K562 (cell line): ENCODE data around the gene B3GALNT2. TPM values are rescaled to one million over a fixed set of nuclear protein-coding genes. Genes with fewer than 3 reads are reported as not detected.

Experiments
- CBFA2T3 ChIP-seq: fragments of 450-650 bp; IDR thresholded peaks from 2 replicates; pipeline ENCODE4 v1.6.1; 2017
- DEAF1 ChIP-seq: fragments of 450-650 bp; formaldehyde crosslinking; IDR thresholded peaks from 2 replicates; pipeline ENCODE4 v1.4.0; 2020; ENCODE audit warnings: mild to moderate bottlenecking, moderate library complexity
- FOXJ3 ChIP-seq: sonication (generic); formaldehyde crosslinking; IDR thresholded peaks from 2 replicates; pipeline ENCODE4 v1.4.0; 2020; ENCODE audit warnings: mild to moderate bottlenecking, missing genetic modification reagents
- HDAC3 ChIP-seq: fragments of 450-650 bp; IDR thresholded peaks from 2 replicates; pipeline ENCODE4 v1.6.1; 2018; ENCODE audit warnings: borderline replicate concordance, mild to moderate bottlenecking, moderate library complexity; ENCODE audit not compliant: partially characterized antibody
- HMGN3 ChIP-seq: IDR thresholded peaks from 2 replicates; pipeline ENCODE4 v1.6.1; 2011; ENCODE audit warnings: borderline replicate concordance, low read depth, mild to moderate bottlenecking, mixed read lengths, low read length; ENCODE audit not compliant: insufficient read length; ENCODE audit errors: extremely low read depth
- MAZ ChIP-seq, 2 experiments: fragments of 450-650 bp in 1 of 2; sonication (generic) in 1 of 2; formaldehyde crosslinking; IDR thresholded peaks in 1 of 2; conservative IDR thresholded peaks in 1 of 2; 2 replicates each; pipeline versions ENCODE4 v1.4.0 to v1.5.0; 2020; ENCODE audit warnings: mild to moderate bottlenecking in 1 of 2, missing genetic modification reagents in 1 of 2
- MTA2 ChIP-seq: fragments of 450-650 bp; IDR thresholded peaks from 2 replicates; pipeline ENCODE4 v1.6.1; 2016; ENCODE audit warnings: low read depth
- MYBL2 ChIP-seq, 2 experiments: fragments of 450-650 bp in 1 of 2; sonication (generic) in 1 of 2; formaldehyde crosslinking in 1 of 2; IDR thresholded peaks; 2 replicates each; pipeline versions ENCODE4 v1.6.1 to v1.8.1; 2017 to 2022; ENCODE audit warnings: borderline replicate concordance in 1 of 2, inconsistent platforms in 1 of 2, low read depth in 1 of 2, mild to moderate bottlenecking in 1 of 2, missing genetic modification reagents in 1 of 2, moderate library complexity in 1 of 2
- ZC3H4 ChIP-seq: sonication (generic); formaldehyde crosslinking; IDR thresholded peaks from 2 replicates; pipeline ENCODE4 v1.9.0; 2021; ENCODE audit warnings: missing genetic modification reagents, borderline replicate concordance
- ZNF277 ChIP-seq: fragments of 250-450 bp; sonication (Bioruptor Pico); IDR thresholded peaks from 2 replicates; pipeline ENCODE4 v1.8.0; 2022; ENCODE audit warnings: inconsistent platforms, mild to moderate bottlenecking, moderate library complexity, borderline replicate concordance
- ZNF444 ChIP-seq: fragments of 250-450 bp; sonication (Bioruptor Pico); IDR thresholded peaks from 2 replicates; pipeline ENCODE4 v1.4.0; 2020; ENCODE audit warnings: mild to moderate bottlenecking, moderate library complexity
- polyA plus RNA-seq, 8 experiments: library from polyadenylated mRNA; depleted of rRNA in 4 of 8; stranded (reverse) in 5 of 8; unstranded in 3 of 8; fragments of >200 nt; fragmentation: Nextera tagmentation in 2 of 8; fragmentation: Illumina TruSeq in 1 of 8; extraction: Ambion mirVana in 2 of 8; extraction: Trizol in 1 of 8; gene quantifications; 2 replicates each; pipeline versions ENCODE4 v1.2.1 to v1.2.3, GENCODE V29; 2011 to 2014; ENCODE audit warnings: inconsistent platforms in 1 of 8, missing spikeins in 1 of 8
- total RNA-seq, 7 experiments: library from RNA; depleted of rRNA in 6 of 7; stranded (reverse); fragments of >200 nt in 6 of 7; fragmentation: Illumina TruSeq in 2 of 7; extraction: Trizol in 2 of 7; gene quantifications; 2 replicates each; pipeline versions ENCODE4 v1.2.1 to v1.2.3, GENCODE V29; 2011 to 2021; ENCODE audit warnings: low replicate concordance in 1 of 7
- TF ChIP-seq, protein P1 (sequence below): sonication (generic); formaldehyde crosslinking; IDR thresholded peaks from 2 replicates; pipeline ENCODE4 v1.8.0; 2022; ENCODE audit warnings: missing genetic modification reagents, mild to moderate bottlenecking, borderline replicate concordance
- TF ChIP-seq, protein P2 (sequence below): fragments of 200-800 bp; sonication (Bioruptor generic); IDR thresholded peaks from 2 replicates; pipeline ENCODE4 v1.6.1; 2017; ENCODE audit warnings: missing genetic modification characterization, missing compliant biosample characterization
- TF ChIP-seq, protein P3 (sequence below): sonication (generic); formaldehyde crosslinking; IDR thresholded peaks from 2 replicates; pipeline ENCODE4 v1.8.1; 2023; ENCODE audit warnings: missing genetic modification reagents, mild to moderate bottlenecking, borderline replicate concordance

Gene B3GALNT2
- total and polyA plus RNA-seq, 9 of the 15 experiments (the other 6 are each of a cell fraction or from before 2014, with no cell fraction given) = 2.0 to 31.7 (median 22.9) TPM

DNA sequence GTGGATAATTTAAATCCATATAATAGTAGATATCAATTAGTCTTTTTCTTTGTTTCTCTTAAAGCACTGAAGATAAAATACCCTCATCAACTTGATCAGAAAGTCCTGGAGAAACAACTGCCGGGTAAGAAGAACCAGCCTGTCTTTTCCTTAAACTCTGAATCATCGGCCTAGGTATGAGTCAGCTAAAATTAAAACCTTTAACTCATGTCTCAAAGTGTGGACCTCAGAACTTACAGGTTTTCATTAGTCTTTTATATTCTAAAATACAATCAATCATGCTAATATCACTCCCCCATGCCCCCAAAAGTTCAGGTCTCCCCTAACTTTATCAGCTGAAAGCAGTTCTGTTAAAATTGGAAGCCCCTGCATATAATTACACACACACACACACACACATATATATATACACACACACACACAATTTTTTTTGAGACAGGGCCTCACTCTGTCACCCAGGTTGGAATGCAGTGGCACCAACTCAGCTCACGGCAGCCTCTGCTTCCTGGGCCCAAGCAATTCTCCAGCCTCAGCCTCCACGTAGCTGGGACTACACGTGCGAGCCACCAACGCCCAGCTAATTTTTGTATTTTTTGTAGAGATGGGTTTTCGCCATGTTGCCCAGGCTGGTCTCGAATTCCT is 61.3 kb downstream of the B3GALNT2 start (continued):
- no peak for TF ChIP-seq ZNF277
- TF ChIP-seq ZNF444 (CRISPR knock-in tag) = no peak
- TF ChIP-seq HDAC3 = no peak
- no peak for TF ChIP-seq FOXJ3 (CRISPR knock-in tag)
- TF ChIP-seq, protein P1, sequence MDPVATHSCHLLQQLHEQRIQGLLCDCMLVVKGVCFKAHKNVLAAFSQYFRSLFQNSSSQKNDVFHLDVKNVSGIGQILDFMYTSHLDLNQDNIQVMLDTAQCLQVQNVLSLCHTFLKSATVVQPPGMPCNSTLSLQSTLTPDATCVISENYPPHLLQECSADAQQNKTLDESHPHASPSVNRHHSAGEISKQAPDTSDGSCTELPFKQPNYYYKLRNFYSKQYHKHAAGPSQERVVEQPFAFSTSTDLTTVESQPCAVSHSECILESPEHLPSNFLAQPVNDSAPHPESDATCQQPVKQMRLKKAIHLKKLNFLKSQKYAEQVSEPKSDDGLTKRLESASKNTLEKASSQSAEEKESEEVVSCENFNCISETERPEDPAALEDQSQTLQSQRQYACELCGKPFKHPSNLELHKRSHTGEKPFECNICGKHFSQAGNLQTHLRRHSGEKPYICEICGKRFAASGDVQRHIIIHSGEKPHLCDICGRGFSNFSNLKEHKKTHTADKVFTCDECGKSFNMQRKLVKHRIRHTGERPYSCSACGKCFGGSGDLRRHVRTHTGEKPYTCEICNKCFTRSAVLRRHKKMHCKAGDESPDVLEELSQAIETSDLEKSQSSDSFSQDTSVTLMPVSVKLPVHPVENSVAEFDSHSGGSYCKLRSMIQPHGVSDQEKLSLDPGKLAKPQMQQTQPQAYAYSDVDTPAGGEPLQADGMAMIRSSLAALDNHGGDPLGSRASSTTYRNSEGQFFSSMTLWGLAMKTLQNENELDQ = no peak
- no peak for TF ChIP-seq HMGN3
- TF ChIP-seq DEAF1 = 0 out of 2 replicates have a peak, but pooled peaks have one; percentile 8
- TF ChIP-seq CBFA2T3 = no peak
- TF ChIP-seq MYBL2 (IDR thresholded peaks at IDR 0.05; ENCODE audit: low read depth) = no peak
- no peak for TF ChIP-seq MYBL2 (CRISPR knock-in tag; IDR thresholded peaks at IDR 0.05; ENCODE audit: borderline replicate concordance)
- no peak for TF ChIP-seq MAZ (CRISPR knock-in tag; conservative IDR thresholded peaks at IDR 0.05 in 1 of 2, IDR thresholded peaks at IDR 0.05 in 1 of 2)
- TF ChIP-seq ZC3H4 (CRISPR knock-in tag) = no peak
- TF ChIP-seq MTA2 = peak; percentile 6; the same call in 1 of the 2 replicates
- TF ChIP-seq, protein P2, sequence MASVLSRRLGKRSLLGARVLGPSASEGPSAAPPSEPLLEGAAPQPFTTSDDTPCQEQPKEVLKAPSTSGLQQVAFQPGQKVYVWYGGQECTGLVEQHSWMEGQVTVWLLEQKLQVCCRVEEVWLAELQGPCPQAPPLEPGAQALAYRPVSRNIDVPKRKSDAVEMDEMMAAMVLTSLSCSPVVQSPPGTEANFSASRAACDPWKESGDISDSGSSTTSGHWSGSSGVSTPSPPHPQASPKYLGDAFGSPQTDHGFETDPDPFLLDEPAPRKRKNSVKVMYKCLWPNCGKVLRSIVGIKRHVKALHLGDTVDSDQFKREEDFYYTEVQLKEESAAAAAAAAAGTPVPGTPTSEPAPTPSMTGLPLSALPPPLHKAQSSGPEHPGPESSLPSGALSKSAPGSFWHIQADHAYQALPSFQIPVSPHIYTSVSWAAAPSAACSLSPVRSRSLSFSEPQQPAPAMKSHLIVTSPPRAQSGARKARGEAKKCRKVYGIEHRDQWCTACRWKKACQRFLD = peak; percentile 82
- TF ChIP-seq, protein P3, sequence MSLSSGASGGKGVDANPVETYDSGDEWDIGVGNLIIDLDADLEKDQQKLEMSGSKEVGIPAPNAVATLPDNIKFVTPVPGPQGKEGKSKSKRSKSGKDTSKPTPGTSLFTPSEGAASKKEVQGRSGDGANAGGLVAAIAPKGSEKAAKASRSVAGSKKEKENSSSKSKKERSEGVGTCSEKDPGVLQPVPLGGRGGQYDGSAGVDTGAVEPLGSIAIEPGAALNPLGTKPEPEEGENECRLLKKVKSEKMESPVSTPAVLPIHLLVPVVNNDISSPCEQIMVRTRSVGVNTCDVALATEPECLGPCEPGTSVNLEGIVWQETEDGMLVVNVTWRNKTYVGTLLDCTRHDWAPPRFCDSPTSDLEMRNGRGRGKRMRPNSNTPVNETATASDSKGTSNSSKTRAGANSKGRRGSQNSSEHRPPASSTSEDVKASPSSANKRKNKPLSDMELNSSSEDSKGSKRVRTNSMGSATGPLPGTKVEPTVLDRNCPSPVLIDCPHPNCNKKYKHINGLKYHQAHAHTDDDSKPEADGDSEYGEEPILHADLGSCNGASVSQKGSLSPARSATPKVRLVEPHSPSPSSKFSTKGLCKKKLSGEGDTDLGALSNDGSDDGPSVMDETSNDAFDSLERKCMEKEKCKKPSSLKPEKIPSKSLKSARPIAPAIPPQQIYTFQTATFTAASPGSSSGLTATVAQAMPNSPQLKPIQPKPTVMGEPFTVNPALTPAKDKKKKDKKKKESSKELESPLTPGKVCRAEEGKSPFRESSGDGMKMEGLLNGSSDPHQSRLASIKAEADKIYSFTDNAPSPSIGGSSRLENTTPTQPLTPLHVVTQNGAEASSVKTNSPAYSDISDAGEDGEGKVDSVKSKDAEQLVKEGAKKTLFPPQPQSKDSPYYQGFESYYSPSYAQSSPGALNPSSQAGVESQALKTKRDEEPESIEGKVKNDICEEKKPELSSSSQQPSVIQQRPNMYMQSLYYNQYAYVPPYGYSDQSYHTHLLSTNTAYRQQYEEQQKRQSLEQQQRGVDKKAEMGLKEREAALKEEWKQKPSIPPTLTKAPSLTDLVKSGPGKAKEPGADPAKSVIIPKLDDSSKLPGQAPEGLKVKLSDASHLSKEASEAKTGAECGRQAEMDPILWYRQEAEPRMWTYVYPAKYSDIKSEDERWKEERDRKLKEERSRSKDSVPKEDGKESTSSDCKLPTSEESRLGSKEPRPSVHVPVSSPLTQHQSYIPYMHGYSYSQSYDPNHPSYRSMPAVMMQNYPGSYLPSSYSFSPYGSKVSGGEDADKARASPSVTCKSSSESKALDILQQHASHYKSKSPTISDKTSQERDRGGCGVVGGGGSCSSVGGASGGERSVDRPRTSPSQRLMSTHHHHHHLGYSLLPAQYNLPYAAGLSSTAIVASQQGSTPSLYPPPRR (CRISPR knock-in tag) = no peak
